WTC11 (cell line): ENCODE results near the gene ZNF277.

Experiments
- CBFB ChIP-seq: sonication (generic); formaldehyde crosslinking; IDR thresholded peaks from 2 replicates; pipeline ENCODE4 v1.8.1; 2022; ENCODE audit warnings: mild to moderate bottlenecking, low read depth, missing genetic modification reagents
- CTCF ChIP-seq: fragments of 200-600 bp; IDR thresholded peaks from 2 replicates; pipeline ENCODE4 v1.8.0; 2022; ENCODE audit warnings: antibody characterized with exemption
- RELA ChIP-seq: sonication (generic); formaldehyde crosslinking; IDR thresholded peaks from 2 replicates; pipeline ENCODE4 v1.8.1; 2022; ENCODE audit warnings: missing genetic modification reagents, mild to moderate bottlenecking, borderline replicate concordance
- TCF7 ChIP-seq: sonication (generic); formaldehyde crosslinking; IDR thresholded peaks from 2 replicates; pipeline ENCODE4 v1.8.0; 2022; ENCODE audit warnings: mild to moderate bottlenecking, low read depth, missing genetic modification reagents, moderate library complexity
- ZNF138 ChIP-seq: sonication (generic); formaldehyde crosslinking; conservative IDR thresholded peaks from 2 replicates; pipeline ENCODE4 v1.8.1; 2022; ENCODE audit warnings: mild to moderate bottlenecking, moderate library complexity, missing genetic modification reagents
- ZNF423 ChIP-seq: fragments of 250-450 bp; sonication (Bioruptor Pico); IDR thresholded peaks from 2 replicates; pipeline ENCODE4 v2.1.2; 2022; ENCODE audit warnings: mild to moderate bottlenecking, moderate library complexity
- TF ChIP-seq, protein P1 (sequence below): sonication (generic); formaldehyde crosslinking; IDR thresholded peaks from 2 replicates; pipeline ENCODE4 v1.8.0; 2022; ENCODE audit warnings: mild to moderate bottlenecking, missing genetic modification reagents

DNA sequence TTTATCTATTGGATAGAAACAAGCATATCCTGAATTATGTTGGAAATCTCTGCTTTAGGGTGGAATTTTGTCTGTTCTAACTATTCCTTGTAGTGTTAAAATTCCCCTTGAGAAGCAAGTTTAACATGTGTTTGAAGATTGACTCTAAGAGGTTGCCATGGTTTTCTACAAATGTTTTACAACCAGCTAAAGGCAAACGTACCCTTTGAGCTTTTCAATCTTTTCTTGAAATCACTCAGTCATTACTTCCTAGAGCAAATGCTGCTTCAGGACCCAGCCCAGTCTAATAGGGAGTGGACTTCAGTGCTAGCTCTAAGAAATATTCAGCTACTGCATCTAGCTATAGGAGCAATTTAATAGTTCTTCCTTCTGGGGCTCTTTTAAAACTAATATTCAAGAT, 125.0 kb downstream of the ZNF277 start:
- TF ChIP-seq CTCF: no peak
- TF ChIP-seq TCF7 (CRISPR knock-in tag): no peak
- no peak for TF ChIP-seq CBFB
- TF ChIP-seq ZNF138 (CRISPR knock-in tag): no peak
- TF ChIP-seq RELA: no peak
- TF ChIP-seq, protein P1, sequence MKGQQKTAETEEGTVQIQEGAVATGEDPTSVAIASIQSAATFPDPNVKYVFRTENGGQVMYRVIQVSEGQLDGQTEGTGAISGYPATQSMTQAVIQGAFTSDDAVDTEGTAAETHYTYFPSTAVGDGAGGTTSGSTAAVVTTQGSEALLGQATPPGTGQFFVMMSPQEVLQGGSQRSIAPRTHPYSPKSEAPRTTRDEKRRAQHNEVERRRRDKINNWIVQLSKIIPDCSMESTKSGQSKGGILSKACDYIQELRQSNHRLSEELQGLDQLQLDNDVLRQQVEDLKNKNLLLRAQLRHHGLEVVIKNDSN: no peak
- TF ChIP-seq ZNF423 (CRISPR knock-in tag): no peak
